HG03469 (cell line): ENCODE data around the gene MB21D2.
"Not testable (repeated sequence)": the region's sequence is repeated elsewhere in the genome, so short reads cannot be mapped to it uniquely, and the experiment has no call there.

Experiments used
- ATAC-seq: cut with Tn5 transposase; IDR thresholded peaks from one replicate; pipeline ENCODE4 v1.9.1; 2021; ENCODE audit warnings: mild to moderate bottlenecking, moderate library complexity, moderate number of reproducible peaks; ENCODE audit not compliant: unreplicated experiment

Gene MB21D2

DNA sequence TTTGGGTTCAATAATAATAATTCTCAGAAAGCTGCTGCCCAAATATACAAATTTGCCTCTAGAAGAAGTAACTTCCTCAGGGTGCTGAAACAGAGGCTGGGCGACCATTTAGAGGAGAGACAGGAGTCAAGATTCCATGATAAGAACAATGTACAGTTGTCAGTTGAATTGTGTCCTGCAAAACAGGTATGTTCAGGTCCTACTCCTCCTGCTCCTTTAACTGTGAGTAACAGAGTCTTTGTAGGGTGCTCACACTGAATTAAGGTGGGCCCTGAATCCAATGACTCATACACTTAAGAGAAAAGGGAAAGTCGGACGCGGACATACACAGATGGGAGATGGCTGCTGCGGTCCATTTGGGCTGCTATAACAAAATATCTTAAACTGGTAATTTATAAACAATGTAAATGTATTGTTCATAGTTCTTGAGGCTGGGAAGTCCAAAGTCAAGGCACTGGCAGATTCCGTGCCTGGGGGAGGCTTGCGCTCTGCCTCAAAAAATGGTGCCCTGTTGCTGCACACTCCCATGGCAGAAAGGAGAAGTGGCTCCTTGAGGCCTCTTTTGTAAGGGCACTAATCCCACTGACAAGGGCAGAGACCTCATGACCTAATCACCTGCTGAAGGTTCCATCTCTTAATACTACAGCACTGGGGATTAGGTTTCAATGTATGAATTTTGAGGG is 55.1 kb downstream of the MB21D2 start:
- ATAC-seq, result no peak

DNA sequence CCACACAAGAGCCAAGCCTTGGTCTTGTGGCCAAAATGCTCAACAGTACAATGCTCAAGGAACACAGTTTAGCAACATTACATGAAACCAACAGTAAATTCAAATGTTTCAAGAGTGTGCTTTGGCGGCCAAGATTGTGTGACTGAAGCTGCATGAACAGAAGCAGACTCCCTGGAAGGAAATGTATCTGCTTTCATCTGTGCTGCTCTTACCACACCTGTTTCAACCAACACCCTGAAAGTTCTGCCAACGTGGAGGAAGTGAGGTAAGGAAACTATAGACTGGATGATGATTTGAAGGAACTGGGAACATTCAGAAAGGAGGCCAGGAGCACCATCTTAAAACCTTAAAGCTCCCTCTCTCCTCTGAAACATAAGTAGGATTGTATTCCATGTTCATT is 55.7 kb downstream of the MB21D2 start:
- ATAC-seq, result peak; percentile 34

DNA sequence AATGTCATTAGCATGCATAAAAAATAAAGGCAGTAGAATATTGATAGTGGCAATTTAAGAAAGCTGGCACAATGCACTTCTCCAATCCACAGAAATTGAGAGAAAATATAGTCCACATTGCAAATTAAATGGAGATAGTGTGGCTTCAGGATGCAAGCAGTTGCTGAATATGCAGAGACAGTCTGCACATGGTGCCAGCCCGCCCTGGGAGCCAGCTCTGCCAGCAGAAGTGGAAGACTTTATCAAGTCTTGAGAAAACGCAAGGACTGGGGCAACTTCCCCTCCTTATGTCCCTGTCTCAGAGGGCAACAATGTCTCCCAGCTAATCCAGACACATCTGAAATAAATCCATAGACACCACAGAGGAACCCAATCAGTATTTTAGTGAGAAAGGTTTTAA is 57.2 kb downstream of the MB21D2 start:
- no peak for ATAC-seq

DNA sequence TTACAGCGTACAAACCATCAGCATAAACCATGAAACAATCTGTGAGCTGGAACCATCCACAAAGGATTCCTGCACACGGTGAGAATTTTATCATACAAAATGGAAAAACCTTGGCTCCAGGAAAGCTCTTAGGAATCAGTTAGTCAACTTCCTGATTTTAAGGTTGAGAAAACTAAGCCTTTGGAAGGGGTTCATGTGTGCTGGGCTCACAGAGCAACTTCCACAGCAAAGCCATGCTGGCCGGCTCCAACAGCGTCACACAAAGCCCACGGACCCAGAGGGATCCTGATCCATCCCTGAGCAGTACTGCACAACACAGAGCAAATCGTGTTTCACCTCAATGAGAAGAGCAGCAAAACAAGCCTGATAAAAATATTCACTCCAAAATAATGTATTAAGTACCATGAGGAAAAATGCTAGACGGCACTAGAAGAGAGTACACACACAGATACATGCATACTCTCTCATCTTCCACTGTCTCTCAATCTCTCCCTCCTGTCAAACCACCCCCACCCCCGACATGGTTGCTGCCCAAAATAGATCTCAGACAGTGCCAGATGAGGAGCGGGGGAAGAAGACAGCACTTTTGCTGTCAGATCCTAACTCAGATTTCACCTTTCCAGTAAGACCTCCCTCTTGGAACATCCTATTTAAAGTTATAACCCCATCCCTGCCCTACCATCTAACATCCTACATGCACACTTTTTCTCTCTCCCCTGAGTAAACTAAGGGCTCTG is 58.6 kb downstream of the MB21D2 start:
- ATAC-seq, result no peak

DNA sequence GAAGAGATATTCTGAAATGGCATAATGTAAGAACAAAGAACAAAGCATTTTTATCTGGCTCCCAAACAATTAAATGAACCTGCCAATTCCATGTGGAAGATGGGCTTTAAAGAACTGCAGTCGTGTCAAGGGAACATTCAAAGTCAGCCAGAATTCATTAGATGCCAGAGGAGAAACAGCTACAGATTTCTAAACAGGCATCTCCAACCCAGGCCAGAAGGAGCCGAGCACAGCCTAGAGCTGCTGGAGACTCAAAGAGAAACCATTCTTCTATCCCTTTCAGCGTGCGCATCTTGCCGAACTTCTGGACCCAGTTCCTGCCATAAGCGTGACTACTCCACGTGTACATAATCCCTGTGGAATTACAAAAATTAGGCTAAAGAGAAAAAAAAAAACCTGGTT is 60.4 kb downstream of the MB21D2 start:
- ATAC-seq, result no peak

DNA sequence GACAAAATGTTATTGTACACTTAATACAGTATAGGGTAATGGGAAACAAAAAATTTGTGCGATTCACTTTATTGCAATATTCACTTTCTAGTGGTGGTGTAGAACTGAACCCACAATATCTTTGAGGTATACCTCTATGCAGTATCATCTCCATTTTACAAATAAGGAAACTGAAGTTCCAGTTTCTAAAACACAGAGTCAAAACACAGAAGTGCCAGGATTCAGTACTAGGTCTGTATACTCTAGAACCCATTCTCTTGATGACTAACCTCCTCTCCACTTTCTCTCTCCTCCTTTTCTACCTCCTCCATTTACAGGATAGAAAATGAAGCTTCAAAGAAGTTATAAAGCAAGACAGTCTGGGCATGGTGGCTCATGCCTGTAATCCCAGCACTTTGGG is 62.2 kb downstream of the MB21D2 start:
- no peak for ATAC-seq

DNA sequence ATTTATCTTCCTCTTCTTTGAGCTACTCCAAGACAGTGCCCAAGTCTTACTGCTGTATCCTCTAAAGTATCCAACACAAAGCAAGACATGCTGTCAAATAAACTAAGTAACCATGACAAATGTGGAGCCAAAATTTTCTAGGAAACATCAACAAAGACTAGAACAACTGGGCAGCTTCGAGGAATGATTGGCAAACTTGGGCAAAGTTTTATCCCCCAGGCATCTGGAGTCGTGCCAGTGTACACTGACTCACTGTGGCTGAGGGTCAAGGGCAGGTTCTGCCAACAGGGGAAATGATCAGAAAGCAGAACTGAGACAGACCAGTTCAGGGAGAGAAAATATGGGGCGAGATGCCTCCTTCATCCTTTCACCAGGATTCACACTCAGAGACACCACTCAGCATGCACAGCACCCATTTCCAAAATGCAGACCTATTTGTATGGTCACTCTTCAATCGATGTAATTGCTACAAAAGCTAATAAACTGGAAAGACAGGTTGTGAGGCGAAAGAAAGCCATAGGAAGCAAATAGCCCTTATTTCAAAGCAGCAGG is 65.8 kb downstream of the MB21D2 start:
- no peak for ATAC-seq

DNA sequence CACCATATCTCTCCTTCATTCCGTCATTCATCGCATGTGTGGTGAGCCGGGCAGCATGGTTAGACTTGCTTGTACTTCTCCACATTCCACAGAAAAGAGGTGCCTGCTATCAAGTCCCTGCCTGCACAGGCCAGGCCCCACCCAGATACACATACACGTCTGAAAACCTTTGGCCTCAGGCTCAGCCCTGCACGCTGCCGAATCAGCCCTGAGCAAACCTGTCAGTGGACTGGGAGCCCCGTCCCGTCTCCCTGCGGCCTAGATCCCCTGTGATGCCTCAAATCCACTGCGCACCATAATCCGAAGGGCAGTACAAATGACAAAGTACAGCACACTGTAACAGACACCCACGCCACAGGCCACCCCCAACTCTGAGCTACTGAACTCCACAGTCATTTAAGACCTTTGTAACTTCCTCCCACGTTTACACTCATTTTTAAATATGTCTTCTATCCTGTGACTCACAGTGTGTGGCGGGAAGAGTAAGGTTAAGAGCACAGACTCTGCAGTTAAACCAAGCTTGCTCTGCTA is 67.1 kb downstream of the MB21D2 start:
- peak; percentile 79 for ATAC-seq

DNA sequence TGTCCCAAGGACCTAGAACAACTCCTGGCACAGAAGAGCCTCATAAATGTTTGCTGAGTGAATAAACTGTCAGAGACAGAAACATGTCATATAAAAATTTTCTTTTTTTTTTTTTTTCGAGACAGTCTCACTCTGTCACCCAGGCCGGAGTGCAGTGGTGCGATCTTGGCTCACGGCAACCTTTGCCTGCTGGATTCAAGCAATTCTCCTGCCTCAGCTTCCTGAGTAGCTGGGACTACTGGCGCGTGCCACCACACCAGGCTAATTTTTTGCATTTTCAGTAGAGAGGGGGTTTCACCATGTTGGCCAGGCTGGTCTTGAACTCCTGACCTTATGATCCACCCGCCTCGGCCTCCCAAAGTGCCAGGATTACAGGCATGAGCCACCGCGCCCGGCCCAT is 67.8 kb downstream of the MB21D2 start:
- not testable (repeated sequence) for ATAC-seq

DNA sequence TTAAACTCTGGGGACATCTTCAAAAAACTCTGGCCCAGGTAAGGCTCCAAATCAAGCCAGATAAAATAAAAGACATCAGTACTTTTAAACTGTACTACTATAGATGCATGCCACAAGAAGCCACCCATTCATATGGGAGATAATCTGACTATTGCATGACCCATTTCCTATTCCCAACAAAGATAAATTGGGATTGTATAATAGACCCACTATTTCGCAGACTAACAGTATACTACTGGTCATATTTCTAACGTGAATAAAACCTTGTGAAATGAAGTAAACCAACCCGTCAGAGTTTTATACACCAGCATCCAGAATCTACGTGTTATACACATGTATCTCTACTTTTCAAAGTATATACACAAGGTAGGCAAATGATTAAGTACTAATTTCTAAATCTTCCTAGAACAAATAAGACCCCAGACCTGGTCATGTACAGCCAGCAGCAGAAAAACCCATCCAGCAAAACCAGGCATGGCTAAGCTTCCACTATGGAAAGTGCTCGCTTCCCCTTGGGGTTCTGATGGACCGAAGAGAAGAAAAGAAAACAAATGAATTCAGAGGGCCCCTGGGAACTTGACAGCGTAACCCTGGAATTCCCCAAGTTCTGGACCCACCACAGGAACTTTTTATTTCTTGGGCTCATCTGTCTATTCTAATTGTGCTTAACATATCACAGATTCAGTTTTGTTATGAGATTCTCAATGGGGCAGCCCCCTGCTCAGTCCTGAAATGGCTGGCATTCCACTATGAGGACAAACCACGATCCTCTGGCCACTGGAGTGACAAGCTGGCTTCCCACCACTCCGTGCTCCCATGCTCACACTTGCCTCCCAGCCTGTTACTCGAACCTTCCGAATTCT is 69.1 kb downstream of the MB21D2 start:
- ATAC-seq, result no peak

DNA sequence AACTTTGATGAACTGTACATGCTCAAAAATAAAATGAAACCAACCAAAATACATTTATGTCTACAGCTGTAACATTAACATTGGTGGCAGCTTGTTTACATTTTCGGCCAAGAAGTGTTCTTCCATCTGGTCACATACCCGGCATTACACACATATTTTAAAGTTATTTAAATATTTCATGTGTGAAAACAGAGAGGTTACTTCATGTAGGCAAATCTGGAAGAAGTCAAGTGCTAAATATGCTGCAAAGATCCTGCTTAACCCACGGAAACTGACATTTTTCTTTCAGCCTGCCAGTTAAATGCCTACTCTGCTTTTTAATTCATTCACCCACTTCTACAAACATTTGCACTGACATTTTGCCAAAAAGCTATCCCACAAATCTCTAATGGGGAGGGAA is 69.7 kb downstream of the MB21D2 start:
- no peak for ATAC-seq

DNA sequence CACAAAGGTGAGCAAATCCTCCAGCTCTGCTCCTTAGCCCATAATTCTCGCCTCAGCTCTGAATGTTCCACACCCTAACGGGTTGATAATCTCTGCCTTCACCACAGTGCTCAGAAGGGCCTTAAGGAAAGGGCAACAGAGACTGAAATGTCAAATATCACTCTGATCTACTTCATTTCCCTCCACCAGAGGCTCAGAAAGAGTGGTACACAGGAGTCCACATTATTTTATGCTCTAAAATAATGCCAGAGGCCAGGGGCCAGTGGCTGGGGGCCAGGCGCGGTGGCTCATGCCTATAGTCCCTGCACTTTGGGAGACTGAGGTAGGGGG is 72.2 kb downstream of the MB21D2 start:
- no peak for ATAC-seq

DNA sequence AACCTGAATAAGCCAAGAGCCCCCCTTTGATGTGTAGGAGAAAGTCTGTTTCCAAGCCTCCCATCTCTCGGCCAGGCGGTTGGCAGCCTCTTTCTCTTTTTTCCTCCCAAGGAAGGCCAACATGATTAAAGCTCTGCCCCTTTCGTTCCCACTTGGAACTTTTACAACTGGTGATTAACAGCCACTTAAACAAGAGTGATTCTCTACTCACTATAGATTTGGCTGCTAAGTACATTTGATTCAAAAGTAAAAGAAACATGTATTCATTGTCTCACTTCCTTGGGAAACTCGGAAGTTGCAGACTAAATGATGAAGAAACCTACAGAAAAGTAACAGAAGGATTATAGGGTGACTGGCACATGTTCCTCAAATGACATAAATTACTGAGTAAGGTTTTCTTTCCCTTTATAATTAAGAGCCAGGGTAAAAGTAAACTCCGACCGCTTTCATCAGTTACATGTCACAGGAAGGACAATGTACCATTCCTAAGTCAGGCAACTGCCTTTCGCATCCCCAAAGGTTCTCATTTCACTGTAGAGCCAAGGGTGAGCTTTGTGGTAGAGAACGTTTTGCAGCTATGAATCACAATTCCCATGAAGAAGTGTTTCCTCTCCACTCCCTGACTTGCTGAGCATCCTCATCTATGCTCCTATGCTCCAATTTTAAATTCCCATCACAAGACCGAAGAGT is 72.7 kb downstream of the MB21D2 start:
- no peak for ATAC-seq

DNA sequence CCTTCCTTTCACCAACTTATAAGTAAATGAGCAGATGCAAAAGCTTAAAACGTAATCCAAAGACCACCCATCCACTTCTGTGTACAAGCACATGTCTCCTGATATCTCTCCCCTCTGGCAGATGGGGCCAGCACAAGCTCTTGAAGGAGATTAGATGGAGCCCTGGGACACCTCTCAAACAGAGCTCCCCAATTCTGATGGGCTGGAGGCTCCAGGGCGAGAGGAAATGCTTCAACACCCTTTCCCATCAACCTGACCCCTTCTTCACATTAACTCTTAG is 73.2 kb downstream of the MB21D2 start:
- no peak for ATAC-seq

DNA sequence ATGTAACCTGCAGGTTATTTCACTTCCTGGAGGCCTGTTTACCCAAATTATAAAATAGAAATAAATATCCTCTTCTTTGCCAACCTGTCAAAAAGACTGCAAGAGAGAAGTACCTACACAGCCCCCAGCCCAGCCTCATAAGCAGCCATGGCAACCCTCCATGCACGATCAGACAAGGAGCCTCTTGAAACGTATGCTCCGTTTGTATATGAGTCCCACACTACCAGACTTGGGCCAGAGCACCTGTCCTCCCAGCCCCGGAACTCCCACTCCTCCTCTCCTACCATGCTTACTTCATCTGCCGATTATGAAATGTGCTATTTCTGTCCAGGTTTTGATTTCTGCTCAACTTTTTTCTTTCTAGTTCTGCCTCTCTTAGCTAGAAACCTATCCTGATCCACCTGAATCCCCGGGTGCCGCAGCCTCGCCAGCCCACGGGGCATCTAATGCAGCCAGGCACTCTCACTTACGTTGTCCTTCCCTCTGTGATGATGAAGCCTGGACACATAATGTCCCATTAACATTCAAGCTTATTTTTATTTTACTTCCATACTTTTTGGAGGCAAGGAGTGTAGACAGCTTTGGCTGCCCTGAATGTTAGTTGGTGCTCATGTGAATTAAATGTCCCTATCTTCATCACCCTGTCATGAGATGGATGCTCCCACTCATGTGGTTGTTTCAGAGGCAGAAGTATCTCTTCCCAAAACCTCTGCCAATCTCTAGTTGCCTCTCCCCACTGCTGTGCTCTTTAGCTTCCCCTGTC is 73.8 kb downstream of the MB21D2 start:
- no peak for ATAC-seq

DNA sequence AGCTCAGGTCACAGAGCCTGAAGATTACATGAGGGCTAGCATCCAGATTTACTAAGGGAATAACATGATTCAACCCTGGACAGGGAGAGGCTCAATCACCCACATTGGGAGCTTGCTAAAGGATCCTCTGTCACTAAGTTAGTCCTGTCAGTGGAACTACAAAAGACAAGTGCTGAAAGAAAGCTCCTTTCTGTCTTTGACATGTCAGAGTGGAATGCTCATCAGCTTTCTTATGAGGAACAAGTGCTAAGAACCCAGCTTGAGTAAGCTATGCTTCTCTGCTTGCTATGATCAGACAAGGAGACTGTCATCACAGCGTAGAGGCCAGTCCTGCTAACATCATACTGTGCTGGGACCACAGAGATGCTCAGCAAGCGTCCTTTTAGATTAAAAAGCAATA is 74.5 kb downstream of the MB21D2 start:
- no peak for ATAC-seq

DNA sequence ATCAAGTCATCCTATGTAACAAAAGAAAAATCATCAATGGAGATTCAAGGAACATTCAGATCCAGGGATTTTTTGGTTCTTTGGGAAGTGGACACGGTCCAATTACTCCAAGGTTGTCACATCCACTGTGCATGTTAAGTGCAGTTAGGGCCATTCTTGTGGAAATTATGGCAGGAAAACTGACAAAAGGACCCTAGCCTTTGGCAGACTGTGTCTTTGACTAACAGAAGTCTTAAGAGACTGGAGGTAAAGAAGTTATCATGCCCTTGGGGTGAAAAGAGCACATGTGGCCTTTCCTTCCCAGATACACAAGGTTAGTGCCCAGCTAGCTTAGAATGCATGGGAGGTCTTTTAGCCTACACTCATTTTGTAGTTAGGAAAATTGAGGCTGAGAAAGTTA is 74.9 kb downstream of the MB21D2 start:
- ATAC-seq, result no peak

DNA sequence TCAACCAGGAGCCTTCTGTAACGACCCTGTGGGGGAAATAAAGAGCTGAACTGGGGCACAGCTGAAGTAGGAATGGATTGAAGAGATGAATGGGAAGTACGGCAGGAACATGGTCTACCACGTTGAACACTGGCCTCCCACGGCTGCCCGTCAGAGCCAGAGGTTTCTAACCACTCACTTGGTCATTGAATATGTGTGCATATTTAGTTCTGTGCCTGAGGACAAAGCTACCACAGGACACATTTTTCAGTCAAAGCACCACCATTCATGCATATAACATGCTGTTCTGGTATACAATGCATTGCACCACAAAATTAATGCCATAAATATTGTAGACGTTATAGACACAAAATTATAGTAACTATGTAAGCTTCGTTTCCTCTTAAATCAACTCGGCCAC is 75.5 kb downstream of the MB21D2 start:
- no peak for ATAC-seq

DNA sequence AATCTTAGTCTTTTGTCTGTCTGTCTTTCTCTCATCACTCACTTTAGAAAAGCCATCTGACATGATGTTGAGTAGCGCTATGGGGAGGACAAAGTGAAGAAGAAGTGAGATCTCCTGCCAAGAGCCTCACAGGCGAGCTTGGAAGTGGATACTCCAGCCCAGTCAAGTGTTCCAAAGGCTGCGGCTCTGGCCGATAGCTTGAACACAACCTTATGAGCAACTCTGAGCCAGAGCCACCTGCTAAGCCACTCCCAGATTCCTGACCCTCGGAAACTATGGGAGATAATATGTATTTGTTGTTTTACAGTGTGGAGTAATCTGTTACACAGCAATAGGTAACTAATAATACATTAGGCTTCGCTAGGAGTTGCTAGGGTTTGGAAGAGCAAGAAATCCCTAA is 76.2 kb downstream of the MB21D2 start:
- ATAC-seq, result no peak

DNA sequence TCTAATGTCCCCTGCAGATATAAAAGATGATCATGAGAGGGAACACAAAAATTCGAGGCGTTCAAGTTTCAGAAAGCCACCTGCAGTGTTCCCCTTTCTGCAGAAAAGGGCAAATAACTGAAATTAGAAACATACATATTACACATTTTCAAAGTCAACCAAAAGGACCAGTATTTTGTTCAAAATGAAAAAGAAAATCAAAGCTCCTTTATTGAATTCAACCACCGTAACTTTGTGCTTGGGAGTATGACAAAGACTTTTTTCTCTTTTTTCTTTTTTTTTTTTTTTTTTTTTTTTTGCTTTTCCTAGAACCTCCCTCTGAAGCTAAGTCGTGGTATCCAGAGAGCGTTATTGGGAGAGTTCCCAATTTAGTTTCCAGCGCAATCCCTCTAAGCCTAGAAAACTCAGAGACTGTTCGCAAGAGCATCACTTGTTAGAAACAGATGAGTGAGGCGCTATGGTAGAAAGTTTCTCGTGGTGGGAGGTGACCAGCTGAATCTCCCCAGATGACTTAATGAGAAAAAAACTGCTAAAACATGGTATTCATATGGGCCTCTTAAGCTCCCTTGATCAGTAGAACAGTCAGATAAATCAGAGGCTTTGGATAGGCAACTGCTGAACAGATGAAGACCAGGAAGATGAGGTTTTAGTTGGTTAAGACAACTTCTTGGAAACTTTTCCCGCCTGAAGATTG is 77.4 kb downstream of the MB21D2 start:
- no peak for ATAC-seq
